Ovary (tissue), 9 donors: ENCODE data around the gene TAB2. TPM values are rescaled to one million over a fixed set of nuclear protein-coding genes. Genes with fewer than 3 reads are reported as not detected.

Source experiments
- DNase-seq, 5 donors: peaks; one replicate each; pipeline ENCODE4 v3.0.0-alpha.2; 2019 to 2020
- H3K27ac ChIP-seq, 2 donors: fragments of 200-600 bp; one replicate each; pipeline versions ENCODE4 v1.5.1 to v1.8.0; 2019 to 2022
- H3K27me3 ChIP-seq: fragments of 200-600 bp; one replicate; pipeline ENCODE4 v1.8.0; 2022
- H3K36me3 ChIP-seq: fragments of 200-600 bp; sonication (generic); one replicate; pipeline ENCODE4 v1.5.1; 2019
- H3K4me1 ChIP-seq: one replicate; pipeline ENCODE4 v1.8.1; 2013; ENCODE audit warnings: mild to moderate bottlenecking, moderate library complexity; ENCODE audit not compliant: insufficient read depth
- H3K4me3 ChIP-seq: fragments of 200-600 bp; sonication (generic); one replicate; pipeline ENCODE4 v1.5.1; 2017
- H3K9me3 ChIP-seq, 2 donors: fragments of 200-600 bp in 1 of 2; sonication (generic) in 1 of 2; one replicate each; pipeline versions ENCODE4 v1.5.1 to v1.8.1; 2013 to 2019; ENCODE audit warnings: mild to moderate bottlenecking in 1 of 2, moderate library complexity in 1 of 2
- EP300 ChIP-seq: sonication (generic); formaldehyde crosslinking; IDR thresholded peaks from one replicate; pipeline ENCODE4 v1.6.1; 2017; ENCODE audit warnings: antibody characterized with exemption
- POLR2A ChIP-seq: fragments of 450-650 bp; IDR thresholded peaks from one replicate; pipeline ENCODE4 v1.6.1; 2017; ENCODE audit warnings: antibody characterized with exemption, mild to moderate bottlenecking, moderate library complexity
- WGBS, 3 donors: extraction: QIAGEN DNeasy Blood & Tissue Kit in 1 of 3; methylation state at CpG; one replicate each; pipeline versions ENCODE4 v1.1.5 to v1.1.7; 2013 to 2017; 5-methylcytosine and 5-hydroxymethylcytosine counted together
- intact Hi-C, 4 donors: fragments of 100-400 bp; cut with DNase I; formaldehyde crosslinking; loops; one replicate each; pipeline versions ENCODE4 v1.11.0 to v1.15.1; 2022 to 2023
- polyA plus RNA-seq, 2 donors: library from polyadenylated mRNA; stranded (reverse); fragments of 200-250 nt in 1 of 2; fragments of 350-450 nt in 1 of 2; fragmentation: Illumina TruSeq in 1 of 2; extraction: RNeasy Lipid Tissue Mini Kit (QIAGEN cat#74804) in 1 of 2; gene quantifications; one replicate each; pipeline ENCODE4 v1.2.3, GENCODE V29; 2013 to 2014
- total RNA-seq, 7 donors: library from RNA; depleted of rRNA in 2 of 7; stranded (reverse); fragments of >200 nt in 2 of 7; fragmentation: NEBNext Ultra II Directional in 3 of 7; extraction: Animal tissue kit (Norgen Biotek cat#: 25700) in 3 of 7; gene quantifications; one replicate each; pipeline versions ENCODE4 v1.1.0 to v1.2.4, GENCODE V29; 2016 to 2023
- TF ChIP-seq, protein P1 (sequence below), 3 donors: fragments of 450-650 bp in 2 of 3; fragments of 200-600 bp in 1 of 3; IDR thresholded peaks; one replicate each; pipeline versions ENCODE4 v1.5.1 to v1.8.0; 2016 to 2022; ENCODE audit warnings: antibody characterized with exemption in 3 of 3, mild to moderate bottlenecking in 1 of 3
- donor health status: DM: no; HTN: no; CAD: no; lungs with moderate emphysema.
- donor health status: DM: no; HTN: no; CAD: no.
- donor health status: Bipolar disorder and iron deficiency.
- donor health status: DM: yes; HTN: yes; CAD: no.
- donor health status: DM: no; HTN: no; CAD: no.
- donor health status: DM: yes; HTN: yes; CAD: no.

Gene TAB2
- total and polyA plus RNA-seq, 9 donors = 39.6 to 75.9 (median 62.6) TPM

GRCh38 chr6:149325648-149326236 lies 8.2 kb downstream of the TAB2 start:
- no peaks in the 10 kb centered on the region for H3K27me3 ChIP-seq
- no peak overlapping the region for H3K4me3 ChIP-seq
- intact Hi-C loops = no loop called here
- no peak overlapping the region for H3K27ac ChIP-seq
- no peaks in the 10 kb centered on the region for H3K36me3 ChIP-seq
- no peaks in the 10 kb centered on the region for H3K9me3 ChIP-seq
- no peak for DNase-seq
- 66 to 84% (median 72%) methylated on average over 3 of the region's 3 CpGs for WGBS, 3 donors
- peaks cover 7% of the 10 kb centered on the region for H3K4me1 ChIP-seq
- TF ChIP-seq EP300 = no peak
- TF ChIP-seq POLR2A = no peak
- TF ChIP-seq, protein P1, sequence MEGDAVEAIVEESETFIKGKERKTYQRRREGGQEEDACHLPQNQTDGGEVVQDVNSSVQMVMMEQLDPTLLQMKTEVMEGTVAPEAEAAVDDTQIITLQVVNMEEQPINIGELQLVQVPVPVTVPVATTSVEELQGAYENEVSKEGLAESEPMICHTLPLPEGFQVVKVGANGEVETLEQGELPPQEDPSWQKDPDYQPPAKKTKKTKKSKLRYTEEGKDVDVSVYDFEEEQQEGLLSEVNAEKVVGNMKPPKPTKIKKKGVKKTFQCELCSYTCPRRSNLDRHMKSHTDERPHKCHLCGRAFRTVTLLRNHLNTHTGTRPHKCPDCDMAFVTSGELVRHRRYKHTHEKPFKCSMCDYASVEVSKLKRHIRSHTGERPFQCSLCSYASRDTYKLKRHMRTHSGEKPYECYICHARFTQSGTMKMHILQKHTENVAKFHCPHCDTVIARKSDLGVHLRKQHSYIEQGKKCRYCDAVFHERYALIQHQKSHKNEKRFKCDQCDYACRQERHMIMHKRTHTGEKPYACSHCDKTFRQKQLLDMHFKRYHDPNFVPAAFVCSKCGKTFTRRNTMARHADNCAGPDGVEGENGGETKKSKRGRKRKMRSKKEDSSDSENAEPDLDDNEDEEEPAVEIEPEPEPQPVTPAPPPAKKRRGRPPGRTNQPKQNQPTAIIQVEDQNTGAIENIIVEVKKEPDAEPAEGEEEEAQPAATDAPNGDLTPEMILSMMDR (IDR thresholded peaks at IDR 0.05) = no peak

DNA sequence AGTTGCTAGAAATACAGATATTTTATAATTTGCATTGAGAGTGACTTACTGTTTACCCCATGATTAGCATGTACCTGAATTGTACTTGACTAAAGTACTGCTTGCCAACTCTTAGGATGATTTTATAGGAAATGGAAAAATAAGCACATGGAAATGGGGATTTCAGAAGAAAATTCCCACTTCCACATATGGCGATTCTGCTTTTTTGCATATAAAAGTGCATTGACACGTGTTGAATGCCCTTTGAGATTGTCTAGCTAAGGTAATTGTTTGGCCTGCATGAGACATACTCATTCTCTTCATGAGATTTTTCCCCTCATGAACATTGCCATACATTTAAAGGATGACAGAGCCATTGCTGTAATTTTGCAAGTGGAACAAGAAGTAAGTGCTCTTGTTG lies 10.1 kb downstream of the TAB2 start:
- WGBS, 3 donors = 85 to 90% (median 89%) methylated on average over 2 of the region's 2 CpGs
- no peak overlapping the region for H3K27ac ChIP-seq
- H3K4me3 ChIP-seq = no peak overlapping the region
- no peaks in the 10 kb centered on the region for H3K36me3 ChIP-seq
- DNase-seq = no peak
- no peaks in the 10 kb centered on the region for H3K9me3 ChIP-seq
- H3K27me3 ChIP-seq = no peaks in the 10 kb centered on the region
- TF ChIP-seq POLR2A (no peak), EP300 (no peak)
- TF ChIP-seq, protein P1 (IDR thresholded peaks at IDR 0.05) = no peak
- intact Hi-C loops = no loop called here
- H3K4me1 ChIP-seq = peaks cover 7% of the 10 kb centered on the region

DNA sequence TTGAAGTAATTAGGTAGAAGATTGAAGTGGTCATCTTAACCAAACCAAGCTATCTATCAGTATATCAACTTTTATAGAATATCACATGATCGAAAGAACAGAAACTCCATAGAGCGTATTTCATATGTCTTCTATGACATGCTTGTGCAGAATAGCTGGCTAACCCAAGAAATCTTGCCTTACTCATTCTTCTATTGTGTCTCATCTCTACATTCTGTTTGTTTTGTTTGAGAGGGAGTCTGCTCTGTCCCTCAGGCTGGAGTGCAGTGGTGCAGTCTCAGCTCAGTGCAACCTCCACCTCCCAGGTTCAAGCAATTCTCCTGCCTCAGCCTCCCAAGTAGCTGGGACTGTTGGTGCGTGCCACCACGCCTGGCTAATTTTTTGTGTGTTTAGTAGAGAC lies 10.6 kb downstream of the TAB2 start:
- Histone ChIP-seq H3K4me1 (peaks cover 7% of the 10 kb centered on the region), H3K9me3 (no peaks in the 10 kb centered on the region), H3K36me3 (no peaks in the 10 kb centered on the region), H3K27me3 (no peaks in the 10 kb centered on the region), H3K27ac (no peak overlapping the region), H3K4me3 (no peak overlapping the region)
- intact Hi-C loops = no loop called here
- 97 to 99% (median 97%) methylated on average over 4 of the region's 4 CpGs for WGBS, 3 donors
- TF ChIP-seq, protein P1 (IDR thresholded peaks at IDR 0.05) = no peak
- TF ChIP-seq EP300 (no peak), POLR2A (no peak)
- DNase-seq = no peak

- no peaks in the 10 kb centered on the region for H3K36me3 ChIP-seq
- TF ChIP-seq, protein P1 (IDR thresholded peaks at IDR 0.05) = no peak
- no peak for TF ChIP-seq EP300
- no peak for TF ChIP-seq POLR2A
- H3K9me3 ChIP-seq = no peaks in the 10 kb centered on the region
- no peak overlapping the region for H3K27ac ChIP-seq
- no peak for DNase-seq
- intact Hi-C loops = no loop called here
- peaks cover 5% of the 10 kb centered on the region for H3K4me1 ChIP-seq
- 43 to 83% (median 69%) methylated on average over 1 of the region's 1 CpG for WGBS, 3 donors
- H3K4me3 ChIP-seq = no peak overlapping the region
- no peaks in the 10 kb centered on the region for H3K27me3 ChIP-seq
These were observed 12.0 kb downstream of the TAB2 start for GRCh38 chr6:149329529-149329928.
